Measurements from ENCODE around the gene ADD3. TPM values are rescaled to one million over a fixed set of nuclear protein-coding genes. Genes with fewer than 3 reads are reported as not detected.
A peak's percentile ranks its signal among the peaks of the same experiment; 100 is the strongest.
"Not testable (repeated sequence)": the region's sequence is repeated elsewhere in the genome, so short reads cannot be mapped to it uniquely, and the experiment has no call there.

Gene ADD3
- total RNA-seq, 1 experiment from 2014 or later: 59.9 TPM

DNA sequence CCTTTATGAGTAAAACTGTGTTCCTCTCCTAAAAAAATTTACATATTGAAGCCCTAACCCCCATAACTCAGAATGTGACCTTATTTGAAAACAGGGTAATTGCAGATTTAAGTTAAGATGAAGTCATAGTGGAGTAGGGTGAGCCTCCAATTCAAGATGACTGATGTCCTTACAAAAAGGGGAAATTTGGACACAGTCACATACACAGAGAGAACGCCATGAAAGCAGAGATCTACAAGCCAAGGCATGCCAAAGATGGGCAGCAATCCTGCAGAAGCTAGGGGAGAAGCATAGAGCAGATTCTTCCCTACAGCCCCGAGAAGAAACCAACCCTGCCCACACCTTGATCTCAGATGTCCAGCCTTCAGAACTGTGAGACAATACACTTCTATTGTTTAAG, 23.8 kb upstream of the ADD3 start:
- Histone ChIP-seq H3K79me1 (ENCODE audit: insufficient read depth, low read depth, low read length, poor library complexity, severe bottlenecking) (no peaks in the 10 kb centered on the region), H2AFZ (ENCODE audit: low read length) (no peak overlapping the region), H2BK15ac (ENCODE audit: low read depth, low read length) (no peak overlapping the region), H3T11ph (ENCODE audit: low read length) (no peak overlapping the region), H3K27ac (ENCODE audit: insufficient read length, low read depth, low read length) (no peak overlapping the region), H4K8ac (replicated peaks; ENCODE audit: insufficient read length, low read depth, low read length) (no peak overlapping the region), H3K18ac (ENCODE audit: insufficient read length, low read depth, low read length) (no peak overlapping the region), H3K4me2 (ENCODE audit: insufficient read depth, insufficient read length, low read length) (no peak overlapping the region), H2BK5ac (ENCODE audit: insufficient read length, low read length) (no peak overlapping the region), H3K14ac (ENCODE audit: insufficient read depth, low read length) (no peak overlapping the region), H2BK120ac (ENCODE audit: low read depth, low read length, poor library complexity, severe bottlenecking) (no peak overlapping the region), H3K27me3 (ENCODE audit: insufficient read depth, low read length) (no peaks in the 10 kb centered on the region), H2BK12ac (ENCODE audit: insufficient read length, low read depth, low read length) (no peak overlapping the region), H3K23ac (ENCODE audit: insufficient read length, low read depth, low read length) (no peak overlapping the region), H3K9ac (ENCODE audit: extremely low read depth, insufficient read length, low read length) (no peak overlapping the region), H3K56ac (ENCODE audit: insufficient read length, low read depth, low read length) (no peak overlapping the region), H3K23me2 (ENCODE audit: insufficient read length, low read depth, low read length, poor library complexity, severe bottlenecking) (no peaks in the 10 kb centered on the region), H3K4ac (ENCODE audit: low read depth, low read length) (no peak overlapping the region), H2AK5ac (ENCODE audit: insufficient read length, low read length) (no peak overlapping the region), H3K9me3 (ENCODE audit: control insufficient read depth, low read depth, low read length) (no peaks in the 10 kb centered on the region), H3K4me1 (ENCODE audit: insufficient read depth, low read length) (no peaks in the 10 kb centered on the region), H2BK20ac (ENCODE audit: low read depth, low read length, poor library complexity, severe bottlenecking) (no peak overlapping the region), H4K5ac (ENCODE audit: insufficient read length, low read depth, low read length) (no peak overlapping the region), H4K91ac (ENCODE audit: insufficient read length, low read depth, low read length) (no peak overlapping the region), H3K79me2 (ENCODE audit: insufficient read depth, low read length) (no peaks in the 10 kb centered on the region), H4K20me1 (ENCODE audit: control insufficient read depth, insufficient read depth, insufficient read length) (no peaks in the 10 kb centered on the region)
- Mint-ChIP-seq H3K27me3 (ENCODE audit: low read depth) (no peaks in the 10 kb centered on the region), H3K27ac (no peak overlapping the region), H3K9me3 (peaks cover 6 to 9% of the 10 kb centered on the region in 2 experiments; a peak in 2 of 5 replicates), H3K4me1 (peaks cover 12 to 14% of the 10 kb centered on the region in 2 experiments), H3K36me3 (ENCODE audit: insufficient read depth in 1 of 3, low read depth in 3 of 3) (peaks cover 4 to 8% (median 5%) of the 10 kb centered on the region in 3 experiments; a peak in 5 of 7 replicates), H3K4me3 (no peak overlapping the region)
- TF ChIP-seq, protein P1, sequence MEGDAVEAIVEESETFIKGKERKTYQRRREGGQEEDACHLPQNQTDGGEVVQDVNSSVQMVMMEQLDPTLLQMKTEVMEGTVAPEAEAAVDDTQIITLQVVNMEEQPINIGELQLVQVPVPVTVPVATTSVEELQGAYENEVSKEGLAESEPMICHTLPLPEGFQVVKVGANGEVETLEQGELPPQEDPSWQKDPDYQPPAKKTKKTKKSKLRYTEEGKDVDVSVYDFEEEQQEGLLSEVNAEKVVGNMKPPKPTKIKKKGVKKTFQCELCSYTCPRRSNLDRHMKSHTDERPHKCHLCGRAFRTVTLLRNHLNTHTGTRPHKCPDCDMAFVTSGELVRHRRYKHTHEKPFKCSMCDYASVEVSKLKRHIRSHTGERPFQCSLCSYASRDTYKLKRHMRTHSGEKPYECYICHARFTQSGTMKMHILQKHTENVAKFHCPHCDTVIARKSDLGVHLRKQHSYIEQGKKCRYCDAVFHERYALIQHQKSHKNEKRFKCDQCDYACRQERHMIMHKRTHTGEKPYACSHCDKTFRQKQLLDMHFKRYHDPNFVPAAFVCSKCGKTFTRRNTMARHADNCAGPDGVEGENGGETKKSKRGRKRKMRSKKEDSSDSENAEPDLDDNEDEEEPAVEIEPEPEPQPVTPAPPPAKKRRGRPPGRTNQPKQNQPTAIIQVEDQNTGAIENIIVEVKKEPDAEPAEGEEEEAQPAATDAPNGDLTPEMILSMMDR (conservative IDR thresholded peaks at IDR 0.05): no peak
- no peak for DNase-seq
- no CpG with 5 or more reads among the region's 2 CpGs for WGBS (ENCODE audit: extremely low coverage, insufficient read length, low lambda C conversion rate)

DNA sequence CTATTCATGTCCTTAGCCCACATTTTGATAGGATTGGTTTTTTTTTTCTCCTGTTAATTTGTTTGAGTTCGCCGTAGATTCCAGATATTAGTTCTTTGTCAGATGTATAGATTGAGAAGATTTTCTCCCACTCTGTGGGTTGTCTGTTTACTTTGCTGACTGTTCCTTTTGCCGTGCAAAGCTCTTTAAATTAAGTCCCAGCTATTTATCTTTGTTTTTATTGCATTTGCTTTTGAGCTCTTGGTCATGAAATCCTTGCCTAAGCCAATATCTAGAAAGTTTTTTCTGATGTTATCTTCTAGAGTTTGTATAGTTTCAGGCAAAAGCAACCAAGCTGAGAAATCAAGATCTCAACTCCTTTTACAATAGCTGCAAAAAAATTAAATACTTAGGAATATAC, 22.0 kb upstream of the ADD3 start:
- H2BK15ac ChIP-seq (ENCODE audit: low read depth, low read length); H3K23ac ChIP-seq (ENCODE audit: insufficient read length, low read depth, low read length); H3K4me2 ChIP-seq (ENCODE audit: insufficient read depth, insufficient read length, low read length); H3K18ac ChIP-seq (ENCODE audit: insufficient read length, low read depth, low read length); H3K23me2 ChIP-seq (ENCODE audit: insufficient read length, low read depth, low read length, poor library complexity, severe bottlenecking); H2BK120ac ChIP-seq (ENCODE audit: low read depth, low read length, poor library complexity, severe bottlenecking); H4K5ac ChIP-seq (ENCODE audit: insufficient read length, low read depth, low read length); H4K20me1 ChIP-seq (ENCODE audit: control insufficient read depth, insufficient read depth, insufficient read length); H4K8ac ChIP-seq (replicated peaks; ENCODE audit: insufficient read length, low read depth, low read length); H3K27me3 Mint-ChIP-seq (ENCODE audit: low read depth); H4K91ac ChIP-seq (ENCODE audit: insufficient read length, low read depth, low read length); H3K36me3 Mint-ChIP-seq (ENCODE audit: insufficient read depth in 1 of 3, low read depth in 3 of 3); H3K79me1 ChIP-seq (ENCODE audit: insufficient read depth, low read depth, low read length, poor library complexity, severe bottlenecking); DNase-seq; H3K9ac ChIP-seq (ENCODE audit: extremely low read depth, insufficient read length, low read length); H2BK5ac ChIP-seq (ENCODE audit: insufficient read length, low read length); H3K4me3 Mint-ChIP-seq; H3K56ac ChIP-seq (ENCODE audit: insufficient read length, low read depth, low read length); H3K27me3 ChIP-seq (ENCODE audit: insufficient read depth, low read length); H3K79me2 ChIP-seq (ENCODE audit: insufficient read depth, low read length); H2BK20ac ChIP-seq (ENCODE audit: low read depth, low read length, poor library complexity, severe bottlenecking); H3K14ac ChIP-seq (ENCODE audit: insufficient read depth, low read length); H3K4ac ChIP-seq (ENCODE audit: low read depth, low read length); H2BK12ac ChIP-seq (ENCODE audit: insufficient read length, low read depth, low read length); H3K27ac ChIP-seq (ENCODE audit: insufficient read length, low read depth, low read length); H2AFZ ChIP-seq (ENCODE audit: low read length); H3T11ph ChIP-seq (ENCODE audit: low read length); H3K9me3 ChIP-seq (ENCODE audit: control insufficient read depth, low read depth, low read length); H3K4me1 ChIP-seq (ENCODE audit: insufficient read depth, low read length); H3K9me3 Mint-ChIP-seq; H2AK5ac ChIP-seq (ENCODE audit: insufficient read length, low read length): not testable (repeated sequence)
- WGBS (ENCODE audit: extremely low coverage, insufficient read length, low lambda C conversion rate): no CpG with 5 or more reads among the region's 3 CpGs
- Mint-ChIP-seq H3K27ac (0 out of 7 replicates have a peak overlapping the region, but pooled peaks of 1 of the 3 experiments have one; percentile 20), H3K4me1 (peaks cover 12 to 14% of the 10 kb centered on the region in 2 experiments)

Measured in H9 (cell line).